ENCODE results near the gene UMODL1. TPM values are rescaled to one million over a fixed set of nuclear protein-coding genes. Genes with fewer than 3 reads are reported as not detected.

The UMODL1 gene
- total and polyA plus RNA-seq, 2 donors (not counting 3 experiments of a cell fraction or from before 2014, with no cell fraction given): not detected

DNA sequence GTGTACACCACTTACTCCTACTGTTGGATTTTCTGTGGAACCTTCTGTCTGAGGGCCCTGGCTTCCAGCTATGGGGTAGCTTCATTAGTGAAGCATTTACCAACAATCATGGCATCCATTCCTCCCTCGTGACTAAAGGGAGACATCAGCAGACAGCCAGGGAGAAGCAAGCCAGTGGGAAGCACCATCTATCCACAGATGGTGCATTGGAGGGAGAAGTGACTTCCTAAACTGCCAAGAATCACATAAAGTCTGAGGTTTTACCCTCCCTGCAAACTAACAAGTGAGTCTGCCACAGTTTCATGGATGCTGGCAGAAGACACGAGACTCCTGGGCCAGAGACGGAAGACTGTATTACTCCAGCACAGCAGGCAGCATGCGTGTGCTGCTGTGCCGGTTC, 31.4 kb downstream of the UMODL1 start:
- no peak overlapping the region for H2AFZ ChIP-seq (ENCODE audit: low read depth, low read length)
- POLR2A ChIA-PET: no interaction called here
- no peak overlapping the region for H3K4me2 ChIP-seq (ENCODE audit: insufficient read depth, low read length)
- H3K27ac ChIP-seq (ENCODE audit: insufficient read depth, low read depth, low read length): no peak overlapping the region
- CTCF ChIA-PET: interaction anchor here (0.9 to 1.5 kb wide), 3 partner anchors 15 to 169 kb away, joined by 3 to 5 read pairs (median 3); no protein-coding TSS in a partner anchor
- no peaks in the 10 kb centered on the region for H4K20me1 ChIP-seq (replicated peaks; ENCODE audit: control insufficient read depth, extremely low read depth, insufficient read depth, low read length)
- H3K36me3 ChIP-seq (ENCODE audit: control insufficient read depth in 2 of 2, extremely low read depth in 1 of 2, insufficient read depth in 2 of 2, low read length in 2 of 2): no peaks in the 10 kb centered on the region
- no peaks in the 10 kb centered on the region for H3K9me1 ChIP-seq (replicated peaks; ENCODE audit: control insufficient read depth, extremely low read depth, insufficient read depth, low read length)
- H3K9me3 ChIP-seq (replicated peaks; ENCODE audit: control insufficient read depth, insufficient read depth, low read length): no peaks in the 10 kb centered on the region
- no peaks in the 10 kb centered on the region for H3K79me2 ChIP-seq (ENCODE audit: control insufficient read depth, insufficient read depth, low read length)
- dilution Hi-C loops (cut with MboI; ENCODE audit: extremely low pct_ligation_motif_present, low sequenced_read_pairs): no loop called here
- BruUV-seq (replicated peaks): no TSS peak
- H3K27me3 ChIP-seq (ENCODE audit: control insufficient read depth in 2 of 2, insufficient read depth in 2 of 2, low read length in 2 of 2): peaks cover 4 to 11% of the 10 kb centered on the region in 2 experiments
- DNase-seq (ENCODE audit: low read depth, low spot score): no peak
- no peak for FAIRE-seq
- no peak overlapping the region for H3K9ac ChIP-seq (replicated peaks; ENCODE audit: extremely low read depth, insufficient read depth, low read length)
- intact Hi-C loops (cut with micrococcal nuclease): no loop called here
- H3K4me3 ChIP-seq (replicated peaks in 1 of 3; ENCODE audit: insufficient read depth in 1 of 3, low read depth in 1 of 3, low read length in 3 of 3): no peak overlapping the region
- H3K4me1 ChIP-seq (ENCODE audit: control insufficient read depth, extremely low read depth, insufficient read depth, low read length): peaks cover 4% of the 10 kb centered on the region
- TF ChIP-seq JUN (IDR thresholded peaks at IDR 0.05; ENCODE audit: borderline replicate concordance, insufficient read depth, insufficient read length, low read depth): no peak

DNA sequence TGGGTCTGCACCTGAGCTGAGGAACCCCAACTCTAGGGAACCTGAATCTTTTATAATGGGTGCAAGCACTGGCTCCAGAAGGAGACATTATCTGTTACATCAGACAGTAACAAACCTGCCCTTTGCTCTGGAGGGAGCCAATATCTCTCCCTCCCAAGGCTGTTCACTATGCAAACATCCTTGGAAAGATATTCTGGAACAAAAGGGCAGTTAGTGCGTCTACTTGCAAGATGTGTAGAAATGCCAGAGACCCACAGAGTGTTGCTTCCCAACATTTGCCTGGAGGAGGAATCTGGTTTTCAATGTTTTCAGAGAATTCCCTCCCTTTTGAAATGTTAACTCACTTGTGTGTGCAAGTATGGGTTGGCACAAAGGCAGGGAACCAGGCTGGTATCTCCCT, 31.9 kb downstream of the UMODL1 start:
- peaks cover 3% of the 10 kb centered on the region for H3K4me1 ChIP-seq (ENCODE audit: control insufficient read depth, extremely low read depth, insufficient read depth, low read length)
- CTCF ChIA-PET: interaction anchor here (1.1 to 1.5 kb wide), 2 partner anchors 11 to 14 kb away, joined by 3 to 5 read pairs; no protein-coding TSS in a partner anchor
- no peak overlapping the region for H3K4me2 ChIP-seq (ENCODE audit: insufficient read depth, low read length)
- no peak overlapping the region for H2AFZ ChIP-seq (ENCODE audit: low read depth, low read length)
- peaks cover 4 to 11% of the 10 kb centered on the region in 2 experiments for H3K27me3 ChIP-seq (ENCODE audit: control insufficient read depth in 2 of 2, insufficient read depth in 2 of 2, low read length in 2 of 2)
- no peaks in the 10 kb centered on the region for H3K9me3 ChIP-seq (replicated peaks; ENCODE audit: control insufficient read depth, insufficient read depth, low read length)
- no TSS peak for BruUV-seq (replicated peaks)
- DNase-seq (ENCODE audit: low read depth, low spot score): no peak
- dilution Hi-C loops (cut with MboI; ENCODE audit: extremely low pct_ligation_motif_present, low sequenced_read_pairs) (no loop called here), intact Hi-C loops (cut with micrococcal nuclease) (no loop called here)
- no peaks in the 10 kb centered on the region for H4K20me1 ChIP-seq (replicated peaks; ENCODE audit: control insufficient read depth, extremely low read depth, insufficient read depth, low read length)
- no peaks in the 10 kb centered on the region for H3K36me3 ChIP-seq (ENCODE audit: control insufficient read depth in 2 of 2, extremely low read depth in 1 of 2, insufficient read depth in 2 of 2, low read length in 2 of 2)
- TF ChIP-seq, protein P1, sequence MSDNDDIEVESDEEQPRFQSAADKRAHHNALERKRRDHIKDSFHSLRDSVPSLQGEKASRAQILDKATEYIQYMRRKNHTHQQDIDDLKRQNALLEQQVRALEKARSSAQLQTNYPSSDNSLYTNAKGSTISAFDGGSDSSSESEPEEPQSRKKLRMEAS (IDR thresholded peaks at IDR 0.05; ENCODE audit: insufficient read depth, insufficient read length): no peak
- H3K79me2 ChIP-seq (ENCODE audit: control insufficient read depth, insufficient read depth, low read length): no peaks in the 10 kb centered on the region
- no peak for FAIRE-seq
- POLR2A ChIA-PET: no interaction called here
- no peaks in the 10 kb centered on the region for H3K9me1 ChIP-seq (replicated peaks; ENCODE audit: control insufficient read depth, extremely low read depth, insufficient read depth, low read length)
- no peak overlapping the region for H3K27ac ChIP-seq (ENCODE audit: insufficient read depth, low read depth, low read length)
- H3K4me3 ChIP-seq (replicated peaks in 1 of 3; ENCODE audit: insufficient read depth in 1 of 3, low read depth in 1 of 3, low read length in 3 of 3): no peak overlapping the region
- H3K9ac ChIP-seq (replicated peaks; ENCODE audit: extremely low read depth, insufficient read depth, low read length): no peak overlapping the region

Data from endothelial cell of umbilical vein (primary cell).